IMR-90 (cell line): ENCODE data around the gene PCDHGA2. TPM values are rescaled to one million over a fixed set of nuclear protein-coding genes. Genes with fewer than 3 reads are reported as not detected.

Experiments
- ATAC-seq: fragments of 200-7000 bp; cut with Tn5 transposase; 2 replicates; pipeline ENCODE4 v1.9.1; 2020; ENCODE audit warnings: low read depth, mild to moderate bottlenecking, moderate library complexity
- BruUV-seq: library from RNA; stranded (reverse); fragments of 400-500 nt; replicated peaks from 2 replicates; lab custom pipeline; 2021; lab: Mats Ljungman, UMichigan
- CTCF ChIA-PET: fragments of 300-600 bp; formaldehyde crosslinking; extraction: SDS; loops from one replicate; lab custom pipeline; 2021; ENCODE audit warnings: antibody characterized with exemption; lab: Yijun Ruan, JAX
- POLR2A ChIA-PET: fragments of 300-600 bp; sonication (Branson Sonifier 250); formaldehyde crosslinking; loops from one replicate; lab custom pipeline; 2022; ENCODE audit warnings: antibody characterized with exemption; ENCODE audit not compliant: unreplicated experiment; lab: Charles Lee
- DNase-seq: peaks from one replicate; pipeline ENCODE4 v3.0.0; 2013
- H2AFZ ChIP-seq: replicated peaks from 2 replicates; pipeline ENCODE3; 2013; ENCODE audit warnings: low read length, mild to moderate bottlenecking; ENCODE audit not compliant: poor library complexity
- H2AK5ac ChIP-seq: 2 replicates; pipeline ENCODE4 v1.6.1; 2013; ENCODE audit warnings: low read depth, low read length, inconsistent platforms
- H2AK9ac ChIP-seq: replicated peaks from 2 replicates; pipeline ENCODE3; 2013; ENCODE audit warnings: mild to moderate bottlenecking, low read depth, low read length, moderate library complexity; ENCODE audit not compliant: poor library complexity
- H2BK120ac ChIP-seq: 2 replicates; pipeline ENCODE4 v1.6.1; 2013; ENCODE audit warnings: low read depth, low read length, inconsistent platforms
- H2BK15ac ChIP-seq: 3 replicates; pipeline ENCODE4 v1.6.1; 2013; ENCODE audit warnings: low read depth, low read length, inconsistent platforms
- H2BK20ac ChIP-seq: 2 replicates; pipeline ENCODE4 v1.6.1; 2013; ENCODE audit warnings: low read depth, mild to moderate bottlenecking, inconsistent platforms, low read length, moderate library complexity
- H2BK5ac ChIP-seq: 2 replicates; pipeline ENCODE4 v1.6.1; 2013; ENCODE audit warnings: mild to moderate bottlenecking, low read depth, low read length, inconsistent platforms; ENCODE audit not compliant: poor library complexity, severe bottlenecking
- H3K14ac ChIP-seq: replicated peaks from 2 replicates; pipeline ENCODE4 v1.6.1; 2013; ENCODE audit warnings: low read depth, low read length, inconsistent platforms
- H3K18ac ChIP-seq: 2 replicates; pipeline ENCODE4 v1.6.1; 2013; ENCODE audit warnings: low read depth, low read length, control low read depth
- H3K23ac ChIP-seq: 2 replicates; pipeline ENCODE4 v1.6.1; 2013; ENCODE audit warnings: low read depth, low read length, inconsistent platforms
- H3K27ac ChIP-seq: 2 replicates; pipeline ENCODE4 v1.5.1; 2013; ENCODE audit warnings: mild to moderate bottlenecking, control low read depth, low read length; ENCODE audit not compliant: insufficient read depth
- H3K27me3 ChIP-seq: 2 replicates; pipeline ENCODE4 v1.6.1; 2013; ENCODE audit warnings: low read length; ENCODE audit not compliant: control insufficient read depth, insufficient read depth
- H3K36me3 ChIP-seq: 2 replicates; pipeline ENCODE4 v1.6.1; 2013; ENCODE audit warnings: low read length, mixed read lengths; ENCODE audit not compliant: control insufficient read depth, insufficient read depth
- H3K4ac ChIP-seq: 2 replicates; pipeline ENCODE4 v1.6.1; 2013; ENCODE audit warnings: low read depth, low read length, inconsistent platforms
- H3K4me1 ChIP-seq: 2 replicates; pipeline ENCODE4 v1.6.1; 2013; ENCODE audit warnings: low read length, mixed read lengths; ENCODE audit not compliant: control insufficient read depth, insufficient read depth
- H3K4me2 ChIP-seq: 2 replicates; pipeline ENCODE4 v1.6.1; 2013; ENCODE audit warnings: low read depth, mild to moderate bottlenecking, control low read depth, low read length, moderate library complexity
- H3K4me3 ChIP-seq: 2 replicates; pipeline ENCODE4 v1.5.1; 2013; ENCODE audit warnings: low read depth, mild to moderate bottlenecking, control low read depth, low read length, moderate library complexity; ENCODE audit not compliant: insufficient read depth
- H3K56ac ChIP-seq: 2 replicates; pipeline ENCODE4 v1.6.1; 2013; ENCODE audit warnings: low read length, inconsistent platforms; ENCODE audit not compliant: insufficient read depth; ENCODE audit errors: extremely low read depth
- H3K79me1 ChIP-seq, 2 experiments: 2 replicates each; pipeline ENCODE4 v1.6.1; 2013; ENCODE audit warnings: low read length in 2 of 2, inconsistent platforms in 1 of 2, low read depth in 1 of 2
- H3K9ac ChIP-seq: 2 replicates; pipeline ENCODE4 v1.6.1; 2013; ENCODE audit warnings: low read depth, low read length, control low read depth
- H3K9me1 ChIP-seq: 2 replicates; pipeline ENCODE4 v1.6.1; 2013; ENCODE audit warnings: low read length, inconsistent platforms; ENCODE audit not compliant: insufficient read depth
- H3K9me3 ChIP-seq: 2 replicates; pipeline ENCODE4 v1.6.1; 2013; ENCODE audit warnings: low read length; ENCODE audit not compliant: control insufficient read depth, insufficient read depth
- H4K20me1 ChIP-seq: 2 replicates; pipeline ENCODE4 v1.6.1; 2013; ENCODE audit warnings: low read length, inconsistent platforms; ENCODE audit not compliant: insufficient read depth
- H4K5ac ChIP-seq: 2 replicates; pipeline ENCODE4 v1.6.1; 2013; ENCODE audit warnings: mild to moderate bottlenecking, low read depth, low read length, control low read depth
- H4K8ac ChIP-seq, 2 experiments: 2 replicates each; pipeline ENCODE4 v1.6.1; 2013; ENCODE audit warnings: low read depth in 2 of 2, low read length in 2 of 2, control low read depth in 1 of 2, inconsistent platforms in 1 of 2
- H4K91ac ChIP-seq: 2 replicates; pipeline ENCODE4 v1.6.1; 2013; ENCODE audit warnings: low read depth, low read length, inconsistent platforms; ENCODE audit not compliant: insufficient read depth
- BHLHE40 ChIP-seq: fragments of 150-350 bp; IDR thresholded peaks from 2 replicates; pipeline ENCODE4 v1.6.1; 2016; ENCODE audit warnings: mild to moderate bottlenecking, low read depth, low read length
- CEBPB ChIP-seq: IDR thresholded peaks from 2 replicates; pipeline ENCODE4 v1.6.1; 2012; ENCODE audit warnings: low read depth, low read length, improper control_type of control experiment
- CTCF ChIP-seq: conservative IDR thresholded peaks from 2 replicates; pipeline ENCODE4 v1.5.1; 2012; ENCODE audit warnings: mild to moderate bottlenecking, low read depth, low read length, improper control_type of control experiment
- RAD21 ChIP-seq: IDR thresholded peaks from 2 replicates; pipeline ENCODE4 v1.6.1; 2012; ENCODE audit warnings: low read length, improper control_type of control experiment
- SMC3 ChIP-seq: fragments of 150-350 bp; IDR thresholded peaks from 2 replicates; pipeline ENCODE4 v1.6.1; 2016; ENCODE audit warnings: low read depth, mild to moderate bottlenecking, antibody characterized with exemption, low read length, moderate library complexity
- USF2 ChIP-seq: fragments of 150-350 bp; IDR thresholded peaks from 2 replicates; pipeline ENCODE4 v1.6.1; 2017; ENCODE audit warnings: mild to moderate bottlenecking, antibody characterized with exemption, low read length, low read depth
- WGBS, 2 experiments: methylation state at CpG; one replicate each; pipeline versions ENCODE4 v1.1.5 to v1.1.7; 2013; ENCODE audit warnings: missing lambda C conversion rate in 2 of 2; ENCODE audit not compliant: insufficient read length in 1 of 2; ENCODE audit errors: extremely low coverage in 2 of 2; 5-methylcytosine and 5-hydroxymethylcytosine counted together
- dilution Hi-C: fragments of 300-500 bp; cut with HindIII; formaldehyde crosslinking; loops from one replicate; pipeline ENCODE4 v1.14.3; 2018; ENCODE audit warnings: low sequenced_read_pairs; ENCODE audit not compliant: unreplicated experiment
- in situ Hi-C: fragments of 300-500 bp; cut with MboI; formaldehyde crosslinking; loops from 3 replicates; pipeline ENCODE4 v1.14.3; 2019; ENCODE audit warnings: low sequenced_read_pairs, inconsistent platforms, mixed read lengths
- intact Hi-C: fragments of 100-400 bp; cut with micrococcal nuclease; formaldehyde crosslinking; loops from 2 replicates; pipeline ENCODE4 v1.10.0; 2022
- polyA plus RNA-seq, 3 experiments: library from polyadenylated mRNA; depleted of rRNA; stranded (reverse); fragments of >200 nt; gene quantifications; 2 replicates each; pipeline ENCODE4 v1.2.3, GENCODE V29; 2012; ENCODE audit warnings: low replicate concordance in 1 of 3
- total RNA-seq: library from RNA; depleted of rRNA; stranded (reverse); fragments of >200 nt; gene quantifications from 2 replicates; pipeline ENCODE4 v1.2.3, GENCODE V29; 2012

The PCDHGA2 gene
- total and polyA plus RNA-seq, 2 of the 4 experiments (the other 2 are of a cell fraction) = 3.4 to 3.6 TPM

DNA sequence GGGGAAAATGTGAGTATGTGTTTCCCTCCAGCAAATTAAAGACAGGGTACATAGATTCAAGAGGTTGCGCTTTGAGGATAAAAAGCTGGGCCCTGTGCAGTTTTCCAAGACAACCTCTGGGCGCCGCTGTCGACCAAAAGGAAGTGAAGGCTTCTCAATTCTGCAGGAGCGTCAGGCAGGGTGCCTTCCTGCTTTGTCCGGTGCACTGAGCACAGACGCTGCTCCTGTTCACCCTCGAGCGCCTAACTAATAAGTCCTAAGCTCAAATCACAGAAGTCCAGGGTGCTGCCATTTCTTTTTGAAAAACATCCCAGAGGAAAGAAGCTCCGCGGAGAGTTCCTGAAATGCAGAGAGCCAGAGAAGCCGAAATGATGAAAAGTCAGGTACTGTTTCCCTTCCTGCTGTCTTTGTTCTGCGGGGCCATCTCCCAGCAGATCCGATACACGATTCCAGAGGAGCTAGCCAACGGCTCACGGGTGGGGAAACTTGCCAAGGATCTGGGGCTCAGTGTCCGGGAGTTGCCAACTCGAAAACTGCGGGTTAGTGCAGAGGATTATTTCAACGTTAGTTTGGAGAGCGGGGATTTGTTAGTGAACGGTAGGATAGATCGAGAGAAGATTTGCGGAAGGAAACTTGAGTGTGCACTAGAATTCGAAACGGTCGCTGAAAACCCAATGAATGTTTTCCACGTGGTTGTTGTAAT, 11.5 kb downstream of the PCDHGA2 start, which contains the start of gene PCDHGB1:
PCDHGB1 (plus strand) TSS at position 183 of the 703 bp plus-strand sequence; CDS start at position 345, 162 bp downstream.
- no peaks in the 10 kb centered on the region for H3K9me1 ChIP-seq
- H3K9ac ChIP-seq = peak within 1 kb of the TSS; percentile 28
- no peak within 1 kb of the TSS for H3K23ac ChIP-seq
- H3K14ac ChIP-seq = no peak within 1 kb of the TSS
- TSS peak; percentile 43 for BruUV-seq
- no peaks in the 10 kb centered on the region for H4K20me1 ChIP-seq
- H3K4me1 ChIP-seq = no peaks in the 10 kb centered on the region
- H2BK15ac ChIP-seq = no peak within 1 kb of the TSS
- dilution Hi-C loops = no loop called here
- TF ChIP-seq SMC3 (peak; percentile 37), CEBPB (no peak), BHLHE40 (peak; percentile 15; the same call in 1 of the 2 replicates), RAD21 (peak; percentile 57), USF2 (no peak), CTCF (peak; percentile 61)
- 27 to 100% methylated on average over 3 to 13 of the region's 29 CpGs for WGBS, 2 experiments
- H2BK20ac ChIP-seq = no peak within 1 kb of the TSS
- intact Hi-C loops = no loop called here
- no peaks in the 10 kb centered on the region for H3K79me1 ChIP-seq
- peak within 1 kb of the TSS; percentile 55 for H3K4me3 ChIP-seq
- no peak within 1 kb of the TSS for H2AK5ac ChIP-seq
- H4K8ac ChIP-seq = peak within 1 kb of the TSS; percentile 0 to 20; a peak in 1 of 4 replicates
- H3K9me3 ChIP-seq = peaks cover 33% of the 10 kb centered on the region
- ATAC-seq (peak; percentile 94), DNase-seq (peak; percentile 71)
- H3K36me3 ChIP-seq = peaks cover 3% of the 10 kb centered on the region; the same call in 1 of the 2 replicates
- in situ Hi-C loops = no loop called here
- no peak within 1 kb of the TSS for H2BK5ac ChIP-seq
- no peak within 1 kb of the TSS for H3K4ac ChIP-seq
- H2AK9ac ChIP-seq = no peak within 1 kb of the TSS
- H4K91ac ChIP-seq = no peak within 1 kb of the TSS
- H3K27me3 ChIP-seq = no peaks in the 10 kb centered on the region
- peak within 1 kb of the TSS; percentile 77 for H2AFZ ChIP-seq
- H4K5ac ChIP-seq = 0 out of 2 replicates have a peak within 1 kb of the TSS, but pooled peaks have one; percentile 4
- CTCF ChIA-PET = interaction anchor here (0.8 kb wide), 1 partner anchor 207 kb away, joined by 4 read pairs; no protein-coding TSS in a partner anchor
- H3K4me2 ChIP-seq = peak within 1 kb of the TSS; percentile 45; the same call in 1 of the 2 replicates
- no peak within 1 kb of the TSS for H3K27ac ChIP-seq
- H2BK120ac ChIP-seq = no peak within 1 kb of the TSS
- H3K56ac ChIP-seq = no peak within 1 kb of the TSS; the same call in 1 of the 2 replicates
- POLR2A ChIA-PET = no interaction called here
- H3K18ac ChIP-seq = no peak within 1 kb of the TSS
